PC-3 (cell line): Measurements from ENCODE around the gene SYCP3.

Experiments used
- EZH2 ChIP-seq: fragments of 300-600 bp; sonication (generic); IDR thresholded peaks from one replicate; pipeline ENCODE4 v1.6.1; 2017; ENCODE audit warnings: antibody characterized with exemption, mild to moderate bottlenecking, low read length; ENCODE audit not compliant: unreplicated experiment
- EZH2phosphoT487 ChIP-seq: fragments of 300-600 bp; sonication (generic); IDR thresholded peaks from 2 replicates; pipeline ENCODE4 v1.6.1; 2018; ENCODE audit warnings: mild to moderate bottlenecking, antibody characterized with exemption, low read length, borderline replicate concordance
- TF ChIP-seq, protein P1 (sequence below): fragments of 300-600 bp; sonication (generic); conservative IDR thresholded peaks from 2 replicates; pipeline ENCODE4 v1.5.1; 2017; ENCODE audit warnings: antibody characterized with exemption, low read depth, mild to moderate bottlenecking, low read length

GRCh38 chr12:101694297-101694848, 44.9 kb downstream of the SYCP3 start:
- TF ChIP-seq, protein P1, sequence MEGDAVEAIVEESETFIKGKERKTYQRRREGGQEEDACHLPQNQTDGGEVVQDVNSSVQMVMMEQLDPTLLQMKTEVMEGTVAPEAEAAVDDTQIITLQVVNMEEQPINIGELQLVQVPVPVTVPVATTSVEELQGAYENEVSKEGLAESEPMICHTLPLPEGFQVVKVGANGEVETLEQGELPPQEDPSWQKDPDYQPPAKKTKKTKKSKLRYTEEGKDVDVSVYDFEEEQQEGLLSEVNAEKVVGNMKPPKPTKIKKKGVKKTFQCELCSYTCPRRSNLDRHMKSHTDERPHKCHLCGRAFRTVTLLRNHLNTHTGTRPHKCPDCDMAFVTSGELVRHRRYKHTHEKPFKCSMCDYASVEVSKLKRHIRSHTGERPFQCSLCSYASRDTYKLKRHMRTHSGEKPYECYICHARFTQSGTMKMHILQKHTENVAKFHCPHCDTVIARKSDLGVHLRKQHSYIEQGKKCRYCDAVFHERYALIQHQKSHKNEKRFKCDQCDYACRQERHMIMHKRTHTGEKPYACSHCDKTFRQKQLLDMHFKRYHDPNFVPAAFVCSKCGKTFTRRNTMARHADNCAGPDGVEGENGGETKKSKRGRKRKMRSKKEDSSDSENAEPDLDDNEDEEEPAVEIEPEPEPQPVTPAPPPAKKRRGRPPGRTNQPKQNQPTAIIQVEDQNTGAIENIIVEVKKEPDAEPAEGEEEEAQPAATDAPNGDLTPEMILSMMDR, result no peak
- TF ChIP-seq EZH2, result no peak
- no peak for TF ChIP-seq EZH2phosphoT487
